Upper lobe of left lung (tissue), 6 donors: ENCODE data around the gene CYP46A1. TPM values are rescaled to one million over a fixed set of nuclear protein-coding genes. Genes with fewer than 3 reads are reported as not detected.
A peak's percentile ranks its signal among the peaks of the same experiment; 100 is the strongest.

Experiments used
- ATAC-seq, 2 donors: fragments of 200-7000 bp; cut with Tn5 transposase; one replicate each; pipeline ENCODE4 v1.9.1; 2022; ENCODE audit warnings: mild to moderate bottlenecking in 2 of 2, moderate library complexity in 2 of 2; ENCODE audit not compliant: low FRiP score in 2 of 2
- DNase-seq, 2 donors: peaks; one replicate each; pipeline ENCODE4 v3.0.0-alpha.2; 2019 to 2020
- H3K27ac ChIP-seq, 4 donors: fragments of 200-600 bp; sonication (generic); one replicate each; pipeline ENCODE4 v1.5.1; 2016 to 2019
- H3K27me3 ChIP-seq, 4 donors: fragments of 200-600 bp; sonication (generic); one replicate each; pipeline ENCODE4 v1.5.1; 2017 to 2019
- H3K36me3 ChIP-seq, 4 donors: fragments of 200-600 bp; sonication (generic); one replicate each; pipeline ENCODE4 v1.5.1; 2016 to 2019
- H3K4me1 ChIP-seq, 4 donors: fragments of 200-600 bp; sonication (generic); one replicate each; pipeline ENCODE4 v1.5.1; 2018 to 2019
- H3K4me3 ChIP-seq, 4 donors: fragments of 200-600 bp; sonication (generic); one replicate each; pipeline ENCODE4 v1.5.1; 2017 to 2019; ENCODE audit warnings: mild to moderate bottlenecking in 2 of 4, moderate library complexity in 1 of 4
- H3K9me3 ChIP-seq, 4 donors: fragments of 200-600 bp; sonication (generic); one replicate each; pipeline ENCODE4 v1.5.1; 2018 to 2019
- EP300 ChIP-seq, 4 donors: sonication (generic); formaldehyde crosslinking; IDR thresholded peaks; one replicate each; pipeline ENCODE4 v1.5.1; 2017; ENCODE audit warnings: antibody characterized with exemption in 4 of 4, control low read depth in 2 of 4
- POLR2A ChIP-seq, 4 donors: fragments of 450-650 bp; IDR thresholded peaks; one replicate each; pipeline ENCODE4 v1.5.1; 2016 to 2017; ENCODE audit warnings: antibody characterized with exemption in 4 of 4, mild to moderate bottlenecking in 2 of 4
- POLR2AphosphoS5 ChIP-seq, 2 donors: sonication (generic); formaldehyde crosslinking; IDR thresholded peaks; one replicate each; pipeline ENCODE4 v1.5.1; 2017; ENCODE audit warnings: antibody characterized with exemption in 2 of 2
- WGBS, 2 donors: methylation state at CpG; one replicate each; pipeline ENCODE4 v1.1.5; 2017 to 2018; 5-methylcytosine and 5-hydroxymethylcytosine counted together
- total RNA-seq, 6 donors: library from RNA; depleted of rRNA in 4 of 6; stranded (reverse); fragments of >200 nt in 4 of 6; gene quantifications; one replicate each; pipeline versions ENCODE4 v1.1.0 to v1.2.1, GENCODE V29; 2016 to 2021
- TF ChIP-seq, protein P1 (sequence below), 6 experiments: fragments of 450-650 bp in 4 of 6; fragments of 200-600 bp in 2 of 6; sonication (generic) in 2 of 6; IDR thresholded peaks; one replicate each; pipeline ENCODE4 v1.5.1; 2016 to 2019; ENCODE audit warnings: antibody characterized with exemption in 6 of 6
- donor health status: DM: no; HTN: no; CAD: no; lungs with moderate emphysema.
- donor health status: DM: no; HTN: yes; CAD: no; lungs with severe emphysema.

The CYP46A1 gene
- total RNA-seq, 6 donors from 2014 or later: 0.15 to 12.6 (median 1.2) TPM

DNA sequence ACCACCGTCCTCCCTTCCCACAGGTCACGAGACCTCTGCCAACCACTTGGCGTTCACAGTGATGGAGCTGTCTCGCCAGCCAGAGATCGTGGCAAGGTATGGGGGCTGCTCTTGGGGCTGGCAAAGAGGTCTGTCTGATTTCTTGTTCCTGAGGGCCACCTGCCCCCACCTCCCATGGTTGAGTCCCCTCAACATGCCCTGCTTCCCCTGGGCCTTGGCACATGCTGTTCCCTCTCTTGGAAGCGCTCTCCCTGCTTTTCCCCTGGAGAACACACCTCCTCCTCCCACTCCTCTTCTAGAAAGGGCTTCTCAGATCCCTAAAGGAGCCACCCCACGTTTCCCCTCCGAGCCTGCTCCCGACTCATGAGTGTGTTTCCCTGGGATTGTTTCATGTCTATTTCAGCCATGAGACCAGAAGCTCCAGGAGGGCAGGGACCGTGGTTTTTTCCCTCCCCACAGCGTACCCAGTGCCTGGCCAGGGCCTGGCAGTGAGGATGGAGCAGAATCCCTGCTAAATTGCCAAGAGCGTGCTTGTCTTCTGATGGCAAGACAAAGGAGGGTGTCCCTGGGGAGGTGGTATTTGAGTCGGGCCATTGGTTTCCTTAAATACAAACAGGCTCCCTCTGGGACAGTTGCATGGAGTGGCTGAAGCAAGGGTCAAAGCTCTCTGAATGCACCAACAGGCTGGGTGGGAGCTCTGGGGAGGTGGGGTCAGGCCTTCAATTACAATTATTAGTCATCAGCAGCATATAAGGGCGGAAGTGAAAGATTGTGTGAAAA is 34.1 kb downstream of the CYP46A1 start:
- no peak overlapping the region for H3K27ac ChIP-seq
- WGBS, 2 donors: 80 to 85% methylated on average over 13 to 14 of the region's 14 CpGs
- H3K4me3 ChIP-seq: no peak overlapping the region
- H3K4me1 ChIP-seq: no peaks in the 10 kb centered on the region
- no peaks in the 10 kb centered on the region for H3K27me3 ChIP-seq
- DNase-seq (no peak), ATAC-seq (no peak)
- no peaks in the 10 kb centered on the region for H3K9me3 ChIP-seq
- no peaks in the 10 kb centered on the region for H3K36me3 ChIP-seq
- TF ChIP-seq EP300 (IDR thresholded peaks at IDR 0.05): no peak
- TF ChIP-seq, protein P1, sequence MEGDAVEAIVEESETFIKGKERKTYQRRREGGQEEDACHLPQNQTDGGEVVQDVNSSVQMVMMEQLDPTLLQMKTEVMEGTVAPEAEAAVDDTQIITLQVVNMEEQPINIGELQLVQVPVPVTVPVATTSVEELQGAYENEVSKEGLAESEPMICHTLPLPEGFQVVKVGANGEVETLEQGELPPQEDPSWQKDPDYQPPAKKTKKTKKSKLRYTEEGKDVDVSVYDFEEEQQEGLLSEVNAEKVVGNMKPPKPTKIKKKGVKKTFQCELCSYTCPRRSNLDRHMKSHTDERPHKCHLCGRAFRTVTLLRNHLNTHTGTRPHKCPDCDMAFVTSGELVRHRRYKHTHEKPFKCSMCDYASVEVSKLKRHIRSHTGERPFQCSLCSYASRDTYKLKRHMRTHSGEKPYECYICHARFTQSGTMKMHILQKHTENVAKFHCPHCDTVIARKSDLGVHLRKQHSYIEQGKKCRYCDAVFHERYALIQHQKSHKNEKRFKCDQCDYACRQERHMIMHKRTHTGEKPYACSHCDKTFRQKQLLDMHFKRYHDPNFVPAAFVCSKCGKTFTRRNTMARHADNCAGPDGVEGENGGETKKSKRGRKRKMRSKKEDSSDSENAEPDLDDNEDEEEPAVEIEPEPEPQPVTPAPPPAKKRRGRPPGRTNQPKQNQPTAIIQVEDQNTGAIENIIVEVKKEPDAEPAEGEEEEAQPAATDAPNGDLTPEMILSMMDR (IDR thresholded peaks at IDR 0.05): no peak

DNA sequence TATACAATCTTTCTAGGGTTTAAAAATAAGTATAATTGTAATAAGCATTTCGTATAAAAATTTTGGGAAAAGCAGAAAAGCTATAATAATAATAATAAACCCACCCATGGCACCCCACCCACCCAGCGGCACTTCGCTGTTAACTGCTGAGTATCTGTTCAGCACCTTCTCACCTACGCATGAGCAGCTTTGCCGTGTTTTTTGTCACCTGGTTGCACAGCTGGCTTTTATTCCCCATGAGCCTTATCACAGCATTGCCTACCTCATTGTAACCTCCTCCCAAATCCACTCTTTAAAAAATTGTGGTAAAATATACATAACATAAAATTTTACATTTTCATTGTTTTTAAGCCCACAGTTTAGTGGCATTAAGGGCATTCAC is 34.7 kb downstream of the CYP46A1 start:
- no peak for TF ChIP-seq POLR2AphosphoS5 (IDR thresholded peaks at IDR 0.05)
- no peak for TF ChIP-seq EP300 (IDR thresholded peaks at IDR 0.05)
- no peak for TF ChIP-seq POLR2A (IDR thresholded peaks at IDR 0.05)
- TF ChIP-seq, protein P1 (IDR thresholded peaks at IDR 0.05): no peak
- no peak overlapping the region for H3K4me3 ChIP-seq
- DNase-seq: no peak
- H3K4me1 ChIP-seq: no peaks in the 10 kb centered on the region
- H3K36me3 ChIP-seq: no peaks in the 10 kb centered on the region
- WGBS, 2 donors: 82 to 88% methylated on average over 5 of the region's 5 CpGs
- no peak for ATAC-seq
- H3K27me3 ChIP-seq: no peaks in the 10 kb centered on the region
- no peaks in the 10 kb centered on the region for H3K9me3 ChIP-seq
- no peak overlapping the region for H3K27ac ChIP-seq

DNA sequence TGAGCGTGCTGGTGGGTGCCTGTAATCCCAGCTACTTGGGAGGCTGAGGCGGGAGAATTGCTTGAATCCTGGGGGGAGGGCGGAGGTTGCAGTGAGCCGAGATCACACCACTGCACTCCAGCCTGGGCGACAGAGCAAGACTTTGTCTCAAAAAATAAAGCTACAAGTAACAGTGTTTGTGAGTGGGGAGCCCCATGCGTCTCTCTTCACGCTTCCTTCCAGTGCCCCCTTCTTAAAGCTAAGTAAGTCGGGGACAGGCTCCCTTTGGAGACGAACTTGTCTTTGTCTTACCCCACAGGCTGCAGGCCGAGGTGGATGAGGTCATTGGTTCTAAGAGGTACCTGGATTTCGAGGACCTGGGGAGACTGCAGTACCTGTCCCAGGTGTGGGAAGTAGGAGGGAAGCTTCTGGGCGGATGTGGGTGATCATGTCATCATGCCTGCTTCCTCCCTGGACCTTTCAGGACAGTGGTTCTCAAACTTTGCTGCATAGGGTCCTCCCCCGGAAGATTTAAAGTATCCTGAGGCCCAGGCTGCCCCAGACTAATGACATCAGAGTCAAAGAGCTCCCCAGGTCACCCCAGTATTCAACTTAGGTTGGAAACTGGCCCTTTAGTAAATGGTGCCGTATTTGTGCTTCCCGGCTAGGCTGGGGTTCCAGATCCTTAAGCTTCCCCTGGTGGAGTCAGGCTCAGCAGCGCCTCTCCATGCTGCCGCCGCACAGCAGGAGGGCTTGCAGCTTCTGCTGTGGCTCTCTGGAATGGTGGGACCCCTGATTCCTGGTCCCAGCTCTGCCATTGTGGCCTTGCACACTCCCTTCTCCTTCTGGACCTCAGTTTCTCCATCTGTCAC is 37.1 kb downstream of the CYP46A1 start:
- Histone ChIP-seq H3K9me3 (no peaks in the 10 kb centered on the region), H3K36me3 (no peaks in the 10 kb centered on the region), H3K27ac (no peak overlapping the region), H3K4me1 (no peaks in the 10 kb centered on the region), H3K4me3 (no peak overlapping the region), H3K27me3 (no peaks in the 10 kb centered on the region)
- ATAC-seq (no peak), DNase-seq (no peak)
- no peak for TF ChIP-seq EP300 (IDR thresholded peaks at IDR 0.05)
- no peak for TF ChIP-seq POLR2AphosphoS5 (IDR thresholded peaks at IDR 0.05)
- TF ChIP-seq POLR2A (IDR thresholded peaks at IDR 0.05): no peak
- TF ChIP-seq, protein P1 (IDR thresholded peaks at IDR 0.05): no peak
- 89 to 94% methylated on average over 17 to 18 of the region's 18 CpGs for WGBS, 2 donors

DNA sequence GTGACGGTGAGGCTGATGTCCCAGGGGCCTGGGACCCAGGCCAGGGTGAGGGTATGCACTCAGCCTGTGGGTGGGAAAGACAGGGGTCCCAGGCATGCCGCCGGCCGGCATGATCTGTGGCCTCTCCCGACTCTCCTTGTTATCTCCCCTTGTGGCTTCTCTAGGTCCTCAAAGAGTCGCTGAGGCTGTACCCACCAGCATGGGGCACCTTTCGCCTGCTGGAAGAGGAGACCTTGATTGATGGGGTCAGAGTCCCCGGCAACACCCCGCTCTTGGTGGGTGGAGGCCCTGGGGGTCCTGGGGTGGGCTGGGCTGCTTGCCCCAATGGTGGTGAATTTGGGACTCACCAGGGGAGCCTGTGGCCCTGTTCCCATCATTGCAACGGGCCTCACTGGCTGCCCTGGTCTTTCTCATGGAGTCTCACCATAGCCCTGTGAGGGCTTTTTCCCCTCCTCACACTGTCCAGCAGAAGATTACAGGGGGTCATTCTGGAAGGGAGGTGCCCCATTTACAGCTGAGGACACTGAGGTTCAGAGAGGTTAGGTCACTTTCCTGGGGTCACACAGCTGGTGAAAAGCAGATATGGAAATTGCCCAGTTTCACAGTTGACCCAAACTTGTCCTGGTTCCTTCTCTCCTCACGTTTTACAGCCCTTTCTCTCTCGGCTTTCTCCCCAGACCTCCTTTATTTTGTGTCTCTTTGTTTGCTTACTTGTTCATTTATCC is 37.9 kb downstream of the CYP46A1 start:
- Histone ChIP-seq H3K27ac (no peak overlapping the region), H3K4me3 (no peak overlapping the region), H3K27me3 (no peaks in the 10 kb centered on the region), H3K36me3 (no peaks in the 10 kb centered on the region), H3K9me3 (no peaks in the 10 kb centered on the region), H3K4me1 (no peaks in the 10 kb centered on the region)
- DNase-seq (peak in 1 of 2 donors; percentile 52), ATAC-seq (no peak)
- 83 to 87% methylated on average over 9 to 12 of the region's 12 CpGs for WGBS, 2 donors
- TF ChIP-seq POLR2AphosphoS5 (IDR thresholded peaks at IDR 0.05): no peak
- TF ChIP-seq, protein P1 (IDR thresholded peaks at IDR 0.05): no peak
